ENCODE measurements around the gene HAAO. TPM values are rescaled to one million over a fixed set of nuclear protein-coding genes. Genes with fewer than 3 reads are reported as not detected.
"Not testable (repeated sequence)": the region's sequence is repeated elsewhere in the genome, so short reads cannot be mapped to it uniquely, and the experiment has no call there.

Gene HAAO
- total and polyA plus RNA-seq, 2 donors from 2014 or later = 16.2 to 57.2 TPM

DNA sequence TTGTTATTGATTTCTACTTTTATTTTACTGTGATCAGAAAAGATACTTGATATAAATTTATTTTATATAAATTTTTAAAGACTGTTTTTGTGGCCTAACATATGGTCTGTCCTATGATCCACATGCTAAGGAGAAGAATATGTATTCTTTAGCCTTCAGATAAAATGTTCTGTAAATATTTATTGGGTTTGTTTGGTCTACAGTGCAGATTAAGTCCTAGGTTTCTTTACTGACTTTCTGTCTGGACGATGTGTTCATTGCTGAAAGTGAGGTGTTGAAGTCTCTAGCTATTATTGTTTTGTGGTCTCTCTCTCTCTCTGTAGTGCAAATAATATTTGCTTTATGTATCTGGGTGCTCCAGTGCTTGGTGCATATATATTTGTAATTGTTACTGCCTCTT is 58.5 kb downstream of the HAAO start:
- peaks cover 0 to 2% (median 0%) of the 10 kb centered on the region in 3 donors for H3K4me1 ChIP-seq (ENCODE audit: control insufficient read depth in 2 of 3, insufficient read depth in 2 of 3, low read depth in 1 of 3, low read length in 3 of 3)
- DNase-seq (no peak), FAIRE-seq (no peak)
- intact Hi-C loops (cut with DNase I) = no loop called here
- H3K27me3 ChIP-seq (ENCODE audit: control insufficient read depth, insufficient read depth, low read length) = no peaks in the 10 kb centered on the region
- H3K27ac ChIP-seq (ENCODE audit: low read depth in 2 of 2, low read length in 2 of 2) = no peak overlapping the region
- H3K4me3 ChIP-seq (ENCODE audit: low read length in 3 of 3) = no peak overlapping the region
- H3K9me3 ChIP-seq (ENCODE audit: control insufficient read depth in 2 of 3, insufficient read depth in 1 of 3, low read length in 3 of 3) = peaks cover 0 to 5% (median 2%) of the 10 kb centered on the region in 3 donors
- TF ChIP-seq, protein P1, sequence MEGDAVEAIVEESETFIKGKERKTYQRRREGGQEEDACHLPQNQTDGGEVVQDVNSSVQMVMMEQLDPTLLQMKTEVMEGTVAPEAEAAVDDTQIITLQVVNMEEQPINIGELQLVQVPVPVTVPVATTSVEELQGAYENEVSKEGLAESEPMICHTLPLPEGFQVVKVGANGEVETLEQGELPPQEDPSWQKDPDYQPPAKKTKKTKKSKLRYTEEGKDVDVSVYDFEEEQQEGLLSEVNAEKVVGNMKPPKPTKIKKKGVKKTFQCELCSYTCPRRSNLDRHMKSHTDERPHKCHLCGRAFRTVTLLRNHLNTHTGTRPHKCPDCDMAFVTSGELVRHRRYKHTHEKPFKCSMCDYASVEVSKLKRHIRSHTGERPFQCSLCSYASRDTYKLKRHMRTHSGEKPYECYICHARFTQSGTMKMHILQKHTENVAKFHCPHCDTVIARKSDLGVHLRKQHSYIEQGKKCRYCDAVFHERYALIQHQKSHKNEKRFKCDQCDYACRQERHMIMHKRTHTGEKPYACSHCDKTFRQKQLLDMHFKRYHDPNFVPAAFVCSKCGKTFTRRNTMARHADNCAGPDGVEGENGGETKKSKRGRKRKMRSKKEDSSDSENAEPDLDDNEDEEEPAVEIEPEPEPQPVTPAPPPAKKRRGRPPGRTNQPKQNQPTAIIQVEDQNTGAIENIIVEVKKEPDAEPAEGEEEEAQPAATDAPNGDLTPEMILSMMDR (IDR thresholded peaks at IDR 0.05; ENCODE audit: borderline replicate concordance, extremely low read depth, insufficient read depth) = no peak
- H3K36me3 ChIP-seq (ENCODE audit: control insufficient read depth in 2 of 3, insufficient read depth in 3 of 3, low read length in 3 of 3) = peaks cover 0 to 9% (median 0%) of the 10 kb centered on the region in 3 donors
- no peak overlapping the region for H3K9ac ChIP-seq (ENCODE audit: low read length in 3 of 3)

DNA sequence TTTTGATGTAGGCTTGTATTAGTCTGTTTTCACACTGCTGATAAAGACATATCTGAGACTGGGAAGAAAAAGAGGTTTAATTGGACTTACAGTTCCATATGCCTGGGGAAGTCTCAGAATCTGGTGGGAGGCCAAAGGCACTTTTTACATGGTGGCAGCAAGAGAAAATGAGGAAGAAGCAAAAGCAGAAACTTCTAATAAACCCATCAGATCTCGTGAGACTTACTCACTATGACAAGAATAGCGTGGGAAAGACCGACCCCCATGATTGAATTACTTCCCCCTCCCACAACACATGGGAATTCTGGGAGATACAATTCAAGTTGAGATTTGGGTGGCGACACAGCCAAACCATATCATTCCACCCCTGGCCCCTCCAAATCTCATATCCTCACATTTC is 61.1 kb downstream of the HAAO start:
- H3K9me3 ChIP-seq (ENCODE audit: control insufficient read depth in 2 of 3, insufficient read depth in 1 of 3, low read length in 3 of 3); FAIRE-seq; H3K4me1 ChIP-seq (ENCODE audit: control insufficient read depth in 2 of 3, insufficient read depth in 2 of 3, low read depth in 1 of 3, low read length in 3 of 3); H3K27me3 ChIP-seq (ENCODE audit: control insufficient read depth, insufficient read depth, low read length); intact Hi-C loops (cut with DNase I); H3K36me3 ChIP-seq (ENCODE audit: control insufficient read depth in 2 of 3, insufficient read depth in 3 of 3, low read length in 3 of 3); H3K4me3 ChIP-seq (ENCODE audit: low read length in 3 of 3); H3K27ac ChIP-seq (ENCODE audit: low read depth in 2 of 2, low read length in 2 of 2); H3K9ac ChIP-seq (ENCODE audit: low read length in 3 of 3); DNase-seq: not testable (repeated sequence)

DNA sequence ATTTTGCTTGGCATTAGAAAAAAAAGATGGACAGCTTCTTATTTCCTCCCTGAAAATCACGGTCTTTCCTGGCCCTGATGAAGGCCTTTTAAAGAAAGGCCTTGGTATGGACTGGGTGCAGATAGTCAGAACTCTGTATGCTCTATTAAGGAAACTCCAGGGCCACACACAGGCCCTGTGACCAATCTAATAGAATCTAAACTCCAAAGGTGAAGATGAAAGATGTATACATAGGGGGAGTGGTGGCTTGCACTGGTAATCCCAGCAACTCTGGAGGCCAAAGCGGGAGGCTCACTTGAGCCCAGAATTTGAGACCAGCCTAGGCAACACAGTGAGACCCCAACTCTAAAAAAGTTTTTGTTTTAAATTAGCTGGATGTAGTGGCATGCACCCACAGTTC is 65.7 kb downstream of the HAAO start:
- intact Hi-C loops (cut with DNase I) = no loop called here
- TF ChIP-seq, protein P1 (IDR thresholded peaks at IDR 0.05; ENCODE audit: borderline replicate concordance, extremely low read depth, insufficient read depth) = no peak
- no peak for FAIRE-seq
- Histone ChIP-seq H3K9ac (ENCODE audit: low read length in 3 of 3) (no peak overlapping the region), H3K27me3 (ENCODE audit: control insufficient read depth, insufficient read depth, low read length) (no peaks in the 10 kb centered on the region), H3K4me1 (ENCODE audit: control insufficient read depth in 2 of 3, insufficient read depth in 2 of 3, low read depth in 1 of 3, low read length in 3 of 3) (no peaks in the 10 kb centered on the region), H3K9me3 (ENCODE audit: control insufficient read depth in 2 of 3, insufficient read depth in 1 of 3, low read length in 3 of 3) (peaks cover 0 to 5% (median 2%) of the 10 kb centered on the region in 3 donors), H3K4me3 (ENCODE audit: low read length in 3 of 3) (no peak overlapping the region), H3K36me3 (ENCODE audit: control insufficient read depth in 2 of 3, insufficient read depth in 3 of 3, low read length in 3 of 3) (no peaks in the 10 kb centered on the region), H3K27ac (ENCODE audit: low read depth in 2 of 2, low read length in 2 of 2) (no peak overlapping the region)
- DNase-seq = no peak

DNA sequence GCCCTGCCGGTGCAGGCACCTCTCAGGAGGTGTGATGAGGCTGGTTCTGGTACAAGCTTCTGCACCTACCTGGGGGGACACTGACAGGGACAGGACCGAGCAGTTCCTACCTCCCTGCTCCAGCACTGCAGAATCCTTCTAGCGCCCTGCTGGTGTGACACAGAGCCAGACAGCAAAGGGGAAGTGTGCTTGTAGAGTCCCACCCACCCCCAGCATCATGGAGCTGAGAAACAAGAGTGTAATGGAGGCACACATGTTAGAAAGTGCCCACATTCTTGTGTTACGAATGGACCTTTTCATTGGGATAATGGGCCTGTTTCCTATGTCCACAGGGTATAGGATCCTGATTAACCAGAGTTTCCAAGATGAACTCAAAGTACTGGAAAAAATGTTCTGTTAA is 66.7 kb downstream of the HAAO start:
- Histone ChIP-seq H3K9me3 (ENCODE audit: control insufficient read depth in 2 of 3, insufficient read depth in 1 of 3, low read length in 3 of 3) (peaks cover 0 to 5% (median 2%) of the 10 kb centered on the region in 3 donors), H3K4me3 (ENCODE audit: low read length in 3 of 3) (no peak overlapping the region), H3K27me3 (ENCODE audit: control insufficient read depth, insufficient read depth, low read length) (no peaks in the 10 kb centered on the region), H3K36me3 (ENCODE audit: control insufficient read depth in 2 of 3, insufficient read depth in 3 of 3, low read length in 3 of 3) (no peaks in the 10 kb centered on the region), H3K4me1 (ENCODE audit: control insufficient read depth in 2 of 3, insufficient read depth in 2 of 3, low read depth in 1 of 3, low read length in 3 of 3) (no peaks in the 10 kb centered on the region), H3K9ac (ENCODE audit: low read length in 3 of 3) (no peak overlapping the region), H3K27ac (ENCODE audit: low read depth in 2 of 2, low read length in 2 of 2) (no peak overlapping the region)
- DNase-seq (no peak), FAIRE-seq (no peak)
- intact Hi-C loops (cut with DNase I) = no loop called here
- TF ChIP-seq, protein P1 (IDR thresholded peaks at IDR 0.05; ENCODE audit: borderline replicate concordance, extremely low read depth, insufficient read depth) = no peak
